GM12872 (cell line): ENCODE results near the gene LMAN1L.

Source experiments
- TF ChIP-seq, protein P1 (sequence below): IDR thresholded peaks from 3 replicates; pipeline ENCODE4 v1.5.1; 2011; ENCODE audit warnings: low read depth, mild to moderate bottlenecking, low read length, moderate library complexity; ENCODE audit not compliant: insufficient read depth

LMAN1L gene

DNA sequence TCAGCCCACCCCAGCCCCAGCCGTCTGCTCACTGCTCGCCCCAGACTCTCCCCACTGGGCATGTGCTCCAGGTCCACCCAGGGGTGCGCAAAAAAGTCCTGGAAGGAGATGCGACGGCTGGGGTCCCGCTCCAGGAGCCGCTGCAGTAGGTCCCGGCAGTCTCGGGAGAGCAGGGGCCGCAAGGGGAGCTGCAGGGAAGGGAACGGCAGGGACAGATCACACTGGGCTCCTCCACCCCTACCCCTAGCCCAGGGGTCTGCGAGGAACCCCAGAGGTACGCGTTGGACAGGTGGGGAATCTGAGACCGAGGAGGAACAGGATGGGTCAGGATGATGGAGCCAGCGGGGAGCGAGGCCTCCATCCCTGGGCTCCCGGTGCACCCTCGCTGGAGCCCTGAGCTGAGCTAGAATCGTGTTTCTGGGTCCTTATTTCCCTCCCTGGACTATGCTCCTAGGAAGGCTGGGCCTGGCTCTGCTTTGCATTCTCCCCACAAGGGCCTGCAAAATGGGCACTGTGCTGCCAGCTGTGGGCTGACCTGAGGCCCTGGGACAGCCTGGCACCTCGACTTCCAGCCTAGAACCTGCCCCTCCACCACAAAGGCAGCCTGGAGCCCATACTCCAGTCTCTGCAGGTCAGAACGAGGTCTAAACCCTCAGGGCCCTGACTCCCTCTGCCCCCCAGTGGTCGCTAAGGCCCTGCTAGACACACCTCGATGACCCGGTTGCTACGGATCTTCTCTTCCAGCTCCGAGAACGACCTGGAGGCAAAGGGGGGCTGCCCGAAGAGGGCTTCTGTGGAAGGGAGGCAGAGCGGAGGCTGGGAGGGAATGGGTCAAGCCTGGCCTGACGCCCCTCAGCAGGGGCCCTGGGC is 27.1 kb downstream of the LMAN1L start:
- TF ChIP-seq, protein P1, sequence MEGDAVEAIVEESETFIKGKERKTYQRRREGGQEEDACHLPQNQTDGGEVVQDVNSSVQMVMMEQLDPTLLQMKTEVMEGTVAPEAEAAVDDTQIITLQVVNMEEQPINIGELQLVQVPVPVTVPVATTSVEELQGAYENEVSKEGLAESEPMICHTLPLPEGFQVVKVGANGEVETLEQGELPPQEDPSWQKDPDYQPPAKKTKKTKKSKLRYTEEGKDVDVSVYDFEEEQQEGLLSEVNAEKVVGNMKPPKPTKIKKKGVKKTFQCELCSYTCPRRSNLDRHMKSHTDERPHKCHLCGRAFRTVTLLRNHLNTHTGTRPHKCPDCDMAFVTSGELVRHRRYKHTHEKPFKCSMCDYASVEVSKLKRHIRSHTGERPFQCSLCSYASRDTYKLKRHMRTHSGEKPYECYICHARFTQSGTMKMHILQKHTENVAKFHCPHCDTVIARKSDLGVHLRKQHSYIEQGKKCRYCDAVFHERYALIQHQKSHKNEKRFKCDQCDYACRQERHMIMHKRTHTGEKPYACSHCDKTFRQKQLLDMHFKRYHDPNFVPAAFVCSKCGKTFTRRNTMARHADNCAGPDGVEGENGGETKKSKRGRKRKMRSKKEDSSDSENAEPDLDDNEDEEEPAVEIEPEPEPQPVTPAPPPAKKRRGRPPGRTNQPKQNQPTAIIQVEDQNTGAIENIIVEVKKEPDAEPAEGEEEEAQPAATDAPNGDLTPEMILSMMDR: peak; percentile 42

DNA sequence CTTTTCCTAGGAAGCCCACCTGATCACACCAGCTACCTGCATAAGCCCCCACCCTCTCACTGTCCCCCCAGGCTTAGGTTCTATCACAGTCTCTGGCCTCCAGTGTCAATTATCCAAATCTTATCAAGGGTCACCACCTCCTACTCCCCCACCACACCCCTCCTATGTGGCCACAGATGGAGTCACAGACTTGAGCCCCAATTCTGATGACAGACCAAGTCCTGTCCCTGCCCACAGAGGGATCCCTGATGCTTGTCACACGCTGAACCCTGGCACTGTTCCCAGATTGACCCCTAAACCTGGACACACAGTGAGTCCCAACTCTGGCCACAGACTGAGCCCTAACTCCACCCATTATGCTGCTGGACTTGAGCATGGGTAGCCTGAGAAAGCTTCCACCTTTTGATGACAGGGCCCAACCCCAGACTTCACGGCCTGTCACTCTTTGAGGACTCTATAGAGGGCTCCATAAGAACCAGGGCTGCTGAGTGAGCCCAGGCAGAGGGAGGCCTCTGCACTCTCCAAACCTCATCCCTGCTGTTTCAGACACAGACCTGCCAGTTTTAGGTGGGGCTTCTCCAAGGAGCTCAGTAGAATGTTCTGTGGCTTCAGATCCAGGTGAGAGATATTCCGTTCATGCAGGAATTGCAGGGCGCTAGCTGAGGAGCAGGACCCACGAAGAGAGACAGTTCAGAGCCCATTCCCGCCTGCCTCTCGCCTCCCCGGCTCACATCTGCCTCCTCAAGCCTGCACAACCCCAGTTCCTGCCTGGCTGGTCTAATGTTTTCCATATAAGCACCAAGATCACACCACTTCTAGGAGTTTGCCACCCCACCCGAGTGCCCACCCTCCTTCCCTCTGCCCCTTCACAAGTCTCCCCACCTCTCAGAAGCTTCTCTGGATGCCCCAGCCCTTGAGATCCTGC is 28.5 kb downstream of the LMAN1L start:
- TF ChIP-seq, protein P1: no peak

DNA sequence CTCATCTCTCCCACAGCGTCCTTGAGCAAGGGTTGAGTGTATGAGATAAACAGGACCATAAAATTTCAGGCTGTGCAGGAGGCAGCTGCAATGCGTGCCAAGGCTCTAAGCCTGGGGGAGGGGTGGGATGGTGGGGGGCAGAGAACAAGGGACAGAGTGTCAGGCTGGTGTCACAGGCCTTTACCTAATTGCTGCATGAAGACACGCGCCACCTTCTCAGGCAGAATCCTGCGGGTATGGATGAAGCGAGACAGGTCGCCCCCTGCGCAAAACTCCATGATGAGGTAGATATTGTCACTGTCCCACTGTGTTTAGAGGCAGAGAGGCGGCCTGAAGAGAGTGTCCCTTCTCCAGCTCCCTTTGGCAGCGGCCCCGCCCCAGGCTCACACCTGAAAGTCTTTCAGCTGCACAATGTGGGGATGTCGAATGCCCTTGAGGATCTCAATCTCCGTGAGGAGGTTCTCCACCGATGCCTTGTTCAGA is 29.3 kb downstream of the LMAN1L start:
- TF ChIP-seq, protein P1: no peak

DNA sequence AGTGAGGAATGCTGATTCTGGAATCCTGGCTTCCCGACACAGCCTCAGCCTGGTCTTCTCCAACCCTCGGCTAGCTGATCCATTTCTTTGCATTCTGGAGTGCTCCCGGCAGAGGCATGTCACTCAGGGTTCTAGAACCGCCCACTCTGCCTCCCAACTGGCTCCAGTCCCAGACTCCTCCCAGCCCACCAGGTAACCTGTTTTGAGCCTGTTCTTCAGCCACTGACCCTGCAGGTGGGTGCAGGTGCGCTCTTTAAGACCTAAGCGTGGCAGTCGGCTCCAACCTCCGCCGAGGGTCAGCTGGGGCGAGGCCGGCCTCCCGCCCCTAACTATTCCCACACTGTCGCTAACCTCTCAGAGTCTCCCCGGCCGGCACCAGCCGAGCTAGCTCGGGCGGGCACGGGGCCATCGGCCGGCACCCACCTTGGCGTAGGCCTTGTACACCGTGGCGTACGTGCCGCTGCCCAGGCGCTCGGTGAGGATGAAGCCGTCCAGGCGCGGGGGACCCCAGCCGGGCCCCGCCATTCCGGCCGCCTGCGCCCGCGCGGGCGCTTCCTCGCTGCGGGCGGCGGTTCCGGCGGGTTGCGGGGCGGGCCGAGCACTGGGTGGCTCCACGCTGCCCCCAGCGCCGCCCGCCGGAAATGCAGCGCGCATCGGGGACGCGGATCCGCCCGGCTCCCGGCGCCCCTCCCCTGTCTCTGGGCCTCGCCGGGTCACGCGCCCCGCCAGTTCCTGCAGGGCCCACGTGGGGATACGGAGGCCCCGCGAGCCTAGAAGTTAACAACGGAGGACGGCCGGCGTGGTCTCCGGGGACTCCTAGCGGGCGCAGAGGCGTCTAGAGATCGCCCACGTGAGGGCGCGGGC is 30.2 kb downstream of the LMAN1L start, which contains the start of gene ULK3:
Gene ULK3 (minus strand): TSS at position 576 of the 864 bp plus-strand sequence. CDS start 51 bp downstream, at position 525.
- TF ChIP-seq, protein P1: peak; percentile 50

DNA sequence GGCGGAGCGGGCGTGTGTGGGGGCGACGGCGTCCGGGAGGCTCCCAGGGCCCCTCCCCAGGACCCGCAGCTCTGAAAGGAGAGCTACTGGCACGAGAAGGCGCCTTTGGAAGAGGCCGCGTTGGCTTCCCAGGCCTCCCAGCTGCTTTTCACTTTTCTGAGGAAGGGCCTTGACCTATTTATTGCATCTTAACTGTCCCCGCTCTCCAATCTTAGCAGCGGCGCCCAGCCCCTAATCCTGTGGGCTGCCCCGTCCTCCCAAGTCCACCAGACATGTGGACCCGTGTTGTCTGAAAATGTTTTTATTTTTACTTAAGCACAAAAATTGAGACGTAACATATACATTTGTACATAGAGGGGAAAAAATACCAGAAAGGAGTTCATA is 30.8 kb downstream of the LMAN1L start:
- TF ChIP-seq, protein P1: no peak

DNA sequence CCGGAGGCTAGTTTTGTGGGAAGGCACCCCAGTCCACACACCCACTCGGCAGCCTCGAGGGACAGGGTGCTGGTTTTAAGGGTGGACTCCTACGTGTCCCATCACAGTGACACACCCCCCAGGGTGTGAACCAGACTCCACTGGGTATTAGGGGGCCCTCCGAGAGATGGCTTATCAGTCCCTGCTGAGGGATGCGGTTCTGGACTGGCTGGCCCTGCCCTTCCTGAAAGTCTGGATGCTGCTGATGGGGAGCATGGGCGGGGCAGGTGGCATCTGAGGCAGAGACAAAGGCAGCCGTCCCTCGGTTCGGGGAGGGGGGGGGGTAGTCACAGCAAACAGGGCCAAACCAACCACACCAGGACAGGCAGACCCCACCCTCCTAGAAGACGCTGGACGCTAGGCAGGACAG is 31.3 kb downstream of the LMAN1L start:
- TF ChIP-seq, protein P1: no peak
